OCI-LY1 (cell line): ENCODE measurements around the gene CDKN2B-AS1.

Source experiments
- EZH2 ChIP-seq: fragments of 200-600 bp; sonication (generic), shearing (Covaris generic); IDR thresholded peaks from 2 replicates; pipeline ENCODE4 v1.8.0; 2017; ENCODE audit warnings: borderline replicate concordance, mixed run types, mild to moderate bottlenecking, antibody characterized with exemption, low read length, moderate library complexity, mixed read lengths
- TF ChIP-seq, protein P1 (sequence below): fragments of 200-600 bp; sonication (generic), shearing (Covaris generic); IDR thresholded peaks from 2 replicates; pipeline ENCODE4 v1.5.1; 2017; ENCODE audit warnings: mild to moderate bottlenecking, antibody characterized with exemption, low read length, moderate library complexity, mixed read lengths

- TF ChIP-seq, protein P1, sequence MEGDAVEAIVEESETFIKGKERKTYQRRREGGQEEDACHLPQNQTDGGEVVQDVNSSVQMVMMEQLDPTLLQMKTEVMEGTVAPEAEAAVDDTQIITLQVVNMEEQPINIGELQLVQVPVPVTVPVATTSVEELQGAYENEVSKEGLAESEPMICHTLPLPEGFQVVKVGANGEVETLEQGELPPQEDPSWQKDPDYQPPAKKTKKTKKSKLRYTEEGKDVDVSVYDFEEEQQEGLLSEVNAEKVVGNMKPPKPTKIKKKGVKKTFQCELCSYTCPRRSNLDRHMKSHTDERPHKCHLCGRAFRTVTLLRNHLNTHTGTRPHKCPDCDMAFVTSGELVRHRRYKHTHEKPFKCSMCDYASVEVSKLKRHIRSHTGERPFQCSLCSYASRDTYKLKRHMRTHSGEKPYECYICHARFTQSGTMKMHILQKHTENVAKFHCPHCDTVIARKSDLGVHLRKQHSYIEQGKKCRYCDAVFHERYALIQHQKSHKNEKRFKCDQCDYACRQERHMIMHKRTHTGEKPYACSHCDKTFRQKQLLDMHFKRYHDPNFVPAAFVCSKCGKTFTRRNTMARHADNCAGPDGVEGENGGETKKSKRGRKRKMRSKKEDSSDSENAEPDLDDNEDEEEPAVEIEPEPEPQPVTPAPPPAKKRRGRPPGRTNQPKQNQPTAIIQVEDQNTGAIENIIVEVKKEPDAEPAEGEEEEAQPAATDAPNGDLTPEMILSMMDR, result no peak
- TF ChIP-seq EZH2, result no peak
These were observed 170.6 kb downstream of the CDKN2B-AS1 start for GRCh38 chr9:22165144-22165543.
